GM18907 (cell line): ENCODE results near the gene PTP4A1.
"Not testable (repeated sequence)": the region's sequence is repeated elsewhere in the genome, so short reads cannot be mapped to it uniquely, and the experiment has no call there.

Source experiments
- ATAC-seq: cut with Tn5 transposase; IDR thresholded peaks from one replicate; pipeline ENCODE4 v1.9.1; 2021; ENCODE audit warnings: mild to moderate bottlenecking, moderate library complexity; ENCODE audit not compliant: unreplicated experiment

Gene PTP4A1

DNA sequence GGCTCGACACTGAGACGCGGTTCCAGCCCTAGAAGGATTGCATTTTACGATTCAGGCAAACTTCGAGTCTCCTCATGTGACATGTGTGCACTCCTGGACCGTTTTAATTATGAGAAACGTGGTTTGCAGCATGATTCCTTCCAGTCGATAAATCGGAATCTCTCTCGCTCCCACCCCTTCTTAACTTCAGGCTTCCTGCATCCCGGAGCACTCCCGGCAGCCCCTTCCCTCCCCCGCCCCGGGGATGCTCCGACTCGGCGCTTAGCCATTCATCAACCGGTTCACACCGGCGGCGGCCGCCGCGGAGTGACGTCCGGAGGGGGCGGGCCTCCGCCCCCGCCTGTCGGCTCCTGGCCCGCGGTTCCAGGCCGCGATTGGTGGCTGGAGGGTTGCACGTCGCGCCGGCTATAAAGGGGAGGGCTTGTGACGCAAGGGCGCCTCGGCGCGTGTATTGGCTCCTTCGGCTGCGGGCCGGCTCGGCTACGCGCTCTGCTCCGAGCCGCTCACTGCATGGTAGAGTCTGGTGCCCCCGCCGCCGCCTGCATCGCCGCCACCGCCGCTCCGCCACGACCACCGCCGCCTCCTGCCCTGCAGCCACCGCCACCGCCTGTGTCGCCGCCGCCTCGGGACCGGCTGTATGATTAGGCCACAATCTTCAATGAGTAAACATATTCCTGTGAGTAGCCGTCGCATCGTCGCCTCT is at the start of gene PTP4A1, which contains the start of gene LOC128125822:
Gene PTP4A1 (plus strand): TSS at position 437 of the 703 bp plus-strand sequence. CDS start 4,401 bp downstream, outside the sequence.
Gene LOC128125822 (plus strand): TSS at position 437 of the 703 bp plus-strand sequence.
- ATAC-seq, result peak; percentile 94

DNA sequence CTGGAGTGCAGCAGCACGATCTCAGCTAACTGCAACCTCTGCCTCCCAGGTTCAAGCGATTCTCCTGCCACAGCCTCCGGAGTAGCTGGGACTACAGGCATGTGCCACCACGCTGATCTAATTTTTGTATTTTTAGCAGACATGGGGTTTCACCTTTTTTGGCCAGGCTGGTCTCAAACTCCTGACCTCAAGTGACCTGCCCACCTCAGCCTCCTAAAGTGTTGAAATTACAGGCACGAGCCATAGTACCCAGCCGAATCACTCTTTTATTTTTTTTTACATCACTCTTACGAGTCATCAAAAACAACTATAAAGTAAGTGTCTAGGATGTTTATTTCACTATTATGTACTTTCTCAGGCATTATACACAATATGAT is 49.4 kb upstream of the PTP4A1 start:
- not testable (repeated sequence) for ATAC-seq

DNA sequence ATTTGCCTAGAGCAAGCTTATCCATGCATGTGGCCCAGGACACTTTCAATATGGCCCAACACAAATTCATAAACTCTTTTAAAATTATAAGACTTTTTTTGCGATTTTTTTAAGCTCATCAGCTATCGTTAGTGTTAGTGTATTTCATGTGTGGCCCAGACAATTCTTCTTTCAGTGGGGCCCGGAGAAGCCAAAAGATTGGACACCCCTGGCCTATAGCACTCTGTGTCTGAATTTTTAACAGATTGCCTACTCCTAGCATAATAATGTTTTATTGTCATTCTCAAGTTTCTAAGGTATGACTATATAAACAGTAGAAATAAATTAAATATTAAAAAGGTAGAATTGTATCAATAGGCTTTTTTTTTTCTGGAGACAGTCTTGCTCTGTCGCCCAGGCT is 48.6 kb upstream of the PTP4A1 start:
- ATAC-seq, result no peak

DNA sequence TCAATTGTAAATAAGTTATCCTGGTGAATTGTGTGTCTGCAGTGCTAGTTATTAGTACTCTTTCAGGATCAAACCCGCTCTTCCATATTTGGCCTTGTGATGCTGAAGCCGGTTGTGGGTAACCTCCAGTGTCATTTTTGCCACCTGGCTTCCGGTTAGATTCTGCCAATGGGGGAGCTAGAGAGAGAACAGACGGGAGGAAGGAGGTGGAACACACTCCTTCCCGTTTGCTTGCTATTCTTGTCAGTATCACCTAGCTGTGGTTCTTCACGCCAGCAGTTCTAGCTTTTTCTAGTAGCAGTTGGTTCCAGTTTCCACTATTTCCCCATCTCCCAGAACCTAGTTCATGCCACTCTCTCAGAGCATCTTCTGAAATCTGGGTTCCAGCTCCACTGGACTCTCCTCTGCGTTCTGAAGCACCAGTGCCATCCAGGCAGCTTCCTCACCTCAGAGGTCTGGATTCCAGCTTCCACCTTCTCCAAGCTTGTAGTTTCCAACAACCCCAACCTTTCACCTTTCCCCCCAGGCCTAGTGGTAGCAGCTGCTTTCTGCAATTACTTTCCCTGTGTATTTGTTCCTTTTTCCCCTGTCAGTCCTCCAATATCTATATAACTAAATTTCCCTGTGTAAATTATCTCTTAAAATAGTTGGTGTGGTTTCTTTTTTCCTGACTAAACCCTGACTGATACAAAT is 46.9 kb upstream of the PTP4A1 start:
- ATAC-seq, result no peak

DNA sequence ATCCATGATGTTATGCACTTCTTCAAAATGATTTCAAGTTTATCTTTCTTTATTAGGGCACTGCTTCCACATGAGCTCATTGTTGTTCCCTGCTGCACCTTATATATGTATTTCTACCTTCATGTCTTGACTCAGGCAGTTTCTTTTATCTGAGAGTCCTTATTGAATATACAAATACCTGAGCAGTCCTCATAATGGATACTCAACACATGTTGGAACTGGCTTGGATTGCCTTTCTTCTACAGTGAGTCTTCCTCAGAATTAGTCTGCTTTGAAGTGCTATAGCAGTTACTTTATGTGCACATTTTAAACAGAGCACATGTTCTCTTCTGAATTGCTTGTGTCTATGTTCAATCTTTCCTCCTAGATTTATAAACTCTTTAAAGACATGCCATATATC is 45.3 kb upstream of the PTP4A1 start:
- no peak for ATAC-seq

DNA sequence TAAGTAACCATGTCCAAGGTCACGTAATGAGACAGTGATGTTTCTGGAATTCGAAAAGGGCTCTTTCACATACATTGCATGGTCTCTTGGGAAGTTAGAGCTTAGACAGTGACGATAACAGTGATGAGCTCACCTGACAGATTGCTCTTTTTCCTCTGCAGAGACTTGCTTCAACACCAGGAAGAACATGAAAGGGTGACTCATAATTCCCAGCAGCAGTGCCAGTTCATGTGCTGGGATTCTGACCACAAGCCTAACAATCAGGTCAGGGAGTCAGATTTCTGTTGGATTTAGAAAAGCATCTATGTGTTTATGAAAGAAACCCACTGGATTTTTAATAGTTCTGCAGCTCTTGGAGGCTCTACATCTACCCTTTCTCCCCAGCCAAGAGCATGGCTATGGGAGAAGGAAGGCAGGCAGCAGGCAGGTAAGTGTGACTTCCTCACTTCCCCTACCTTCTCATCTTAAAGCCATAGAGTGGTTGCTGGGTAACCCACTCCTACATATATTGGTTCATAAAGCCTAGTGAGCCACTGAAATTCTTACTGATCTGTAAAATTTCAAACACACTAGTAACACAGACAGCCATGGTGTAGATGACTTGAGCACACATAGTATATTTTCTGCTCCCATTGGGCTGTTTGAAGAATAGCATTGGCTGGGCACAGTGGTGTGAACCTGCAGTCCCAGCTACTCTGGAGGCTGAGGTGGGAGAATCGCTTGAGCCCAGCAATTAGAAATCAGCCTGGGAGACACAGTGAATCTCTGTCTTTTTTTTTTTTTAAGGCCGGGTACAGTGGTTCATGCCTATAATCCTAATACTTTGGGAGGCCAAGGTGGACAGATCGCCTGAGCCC is 44.4 kb upstream of the PTP4A1 start:
- no peak for ATAC-seq

DNA sequence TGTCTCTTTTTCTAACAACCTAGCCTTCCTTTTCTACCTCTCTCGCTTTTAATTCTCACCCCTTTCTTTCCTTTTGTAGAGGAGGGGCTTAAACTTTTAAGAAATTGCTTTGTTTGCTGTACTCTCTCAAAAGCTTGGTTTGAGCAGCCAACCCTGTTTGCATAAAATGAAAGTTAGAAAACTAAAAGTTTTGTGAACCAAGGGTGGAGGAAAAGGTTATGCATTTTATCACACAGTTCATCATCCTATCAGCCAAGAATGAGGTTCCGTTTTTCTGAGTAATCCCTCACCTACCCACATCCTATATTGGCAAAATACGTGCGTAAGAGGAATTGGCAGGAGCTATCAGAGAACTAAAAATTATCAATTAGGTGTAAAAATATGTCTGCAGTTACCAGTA is 42.8 kb upstream of the PTP4A1 start:
- ATAC-seq, result no peak

DNA sequence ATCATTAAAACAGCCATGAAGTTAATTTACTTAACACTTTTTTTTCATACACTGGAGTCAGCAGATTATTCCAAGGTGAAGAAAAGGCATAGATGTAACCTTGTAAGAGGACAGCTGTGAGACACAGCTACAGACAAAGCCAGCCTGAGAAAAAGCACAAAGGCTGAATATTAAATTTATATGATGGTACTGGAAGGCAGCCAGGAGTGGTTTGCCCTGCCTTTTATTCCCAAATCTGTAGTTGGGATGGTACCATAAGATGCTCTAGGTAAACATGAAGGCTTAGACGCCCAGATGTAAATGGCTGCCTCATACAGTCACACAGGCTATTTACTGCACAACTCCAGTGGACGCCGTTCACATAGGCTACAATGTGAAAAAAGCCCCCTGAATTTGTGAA is 42.1 kb upstream of the PTP4A1 start:
- no peak for ATAC-seq

DNA sequence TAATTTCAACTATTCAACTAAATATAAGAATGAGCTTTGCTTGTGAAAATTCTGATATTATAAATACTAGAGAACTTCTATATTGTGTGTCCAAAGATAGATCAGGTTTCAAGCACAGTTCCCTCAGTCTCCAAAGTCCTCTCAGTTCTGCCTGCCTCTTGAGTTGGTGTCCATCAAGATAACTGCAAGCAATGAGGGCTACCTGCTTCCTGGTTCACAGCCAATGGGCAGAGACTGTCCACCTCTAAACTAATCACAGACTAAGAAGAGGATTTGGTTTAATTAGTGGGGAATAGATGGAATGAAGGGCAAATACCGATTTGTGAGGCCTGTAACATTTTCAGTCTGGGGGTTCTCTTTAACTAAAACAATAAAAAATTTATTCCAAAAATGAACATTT is 41.3 kb upstream of the PTP4A1 start:
- no peak for ATAC-seq

DNA sequence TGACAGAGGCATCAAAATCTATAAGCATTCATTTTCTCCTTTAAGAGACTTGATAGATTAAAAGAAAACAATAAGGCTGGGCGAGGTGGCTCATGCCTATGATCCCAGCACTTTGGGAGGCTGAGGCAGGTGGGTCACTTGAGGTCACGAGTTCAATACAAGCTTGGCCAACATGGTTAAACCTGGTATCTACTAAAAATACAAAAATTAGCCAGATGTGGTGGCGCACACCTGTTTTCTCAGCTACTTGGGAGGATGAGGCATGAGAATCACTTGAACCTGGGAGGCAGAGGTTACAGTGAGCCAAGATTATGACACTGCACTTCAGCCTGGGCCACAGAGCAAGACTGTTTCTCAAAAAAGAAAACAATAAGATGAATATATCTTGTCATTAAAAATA is 39.3 kb upstream of the PTP4A1 start:
- no peak for ATAC-seq

DNA sequence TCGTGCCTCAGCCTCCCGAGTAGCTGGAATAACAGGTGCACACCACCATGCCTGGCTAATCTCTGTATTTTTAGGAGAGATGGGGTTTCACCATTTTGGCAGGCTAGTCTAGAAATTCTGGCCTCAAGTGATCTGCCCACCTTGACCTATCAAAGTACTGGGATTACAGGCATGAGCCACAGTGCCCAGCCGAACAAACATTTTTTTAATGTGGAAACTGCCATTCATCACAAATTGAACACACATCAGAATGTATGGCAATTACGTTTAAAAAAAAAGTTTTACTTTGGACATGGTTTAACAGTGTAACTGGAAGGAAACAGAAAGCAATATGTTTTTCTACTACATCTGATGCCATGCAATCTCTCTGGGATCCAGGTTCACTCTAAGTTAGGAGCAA is 38.3 kb upstream of the PTP4A1 start:
- no peak for ATAC-seq

DNA sequence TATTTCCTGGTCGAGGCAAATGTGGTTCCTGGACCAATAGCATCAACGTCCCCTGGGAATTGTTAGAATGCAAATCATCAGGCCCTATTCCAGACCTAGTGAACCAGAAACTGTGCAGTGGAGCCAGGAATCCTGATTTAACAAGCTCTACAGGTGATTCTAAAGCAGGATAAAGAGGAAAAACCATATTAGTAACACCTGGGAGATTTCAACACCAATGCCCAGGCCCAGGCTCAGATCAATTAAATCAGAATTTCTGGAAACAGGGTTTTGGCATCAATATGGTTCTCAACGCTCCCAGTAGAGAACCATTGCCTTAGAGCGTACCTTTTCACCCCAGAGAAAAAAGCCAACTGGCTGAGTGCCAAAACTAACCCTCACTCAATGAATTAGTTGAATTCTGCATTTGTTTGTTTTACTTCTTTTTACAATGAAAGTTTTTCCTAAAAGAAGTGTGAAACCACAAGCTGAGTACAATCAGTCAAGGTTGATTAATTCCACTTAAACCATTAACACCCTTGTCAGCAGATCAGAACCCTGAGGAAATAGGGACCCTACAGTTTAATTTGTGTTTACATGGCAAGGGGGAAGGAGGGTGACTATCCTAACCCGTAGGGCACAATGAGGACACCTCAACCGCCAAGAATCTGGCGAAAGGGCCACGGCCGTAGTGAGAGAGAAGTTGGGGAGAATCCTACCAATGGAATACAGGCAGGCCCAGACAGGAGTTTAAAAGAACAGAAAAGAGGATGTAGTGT is 34.9 kb upstream of the PTP4A1 start:
- peak; percentile 74 for ATAC-seq

DNA sequence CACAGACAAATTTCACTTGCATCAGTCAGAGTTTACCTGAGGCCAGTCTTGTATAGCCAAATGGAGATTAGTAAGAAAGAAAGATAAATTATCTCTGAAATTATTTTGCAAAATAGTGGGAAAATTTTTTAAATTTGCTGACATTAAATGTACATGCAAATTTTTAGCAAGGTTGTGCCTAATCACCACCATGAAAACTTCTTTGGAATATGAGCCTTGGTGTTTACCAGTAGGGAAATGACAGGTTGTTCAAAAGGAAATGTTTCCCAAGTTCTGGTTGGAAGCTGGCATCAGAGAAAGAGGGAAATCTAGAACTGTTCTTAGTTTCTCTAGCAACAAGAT is 34.4 kb upstream of the PTP4A1 start:
- ATAC-seq, result no peak

DNA sequence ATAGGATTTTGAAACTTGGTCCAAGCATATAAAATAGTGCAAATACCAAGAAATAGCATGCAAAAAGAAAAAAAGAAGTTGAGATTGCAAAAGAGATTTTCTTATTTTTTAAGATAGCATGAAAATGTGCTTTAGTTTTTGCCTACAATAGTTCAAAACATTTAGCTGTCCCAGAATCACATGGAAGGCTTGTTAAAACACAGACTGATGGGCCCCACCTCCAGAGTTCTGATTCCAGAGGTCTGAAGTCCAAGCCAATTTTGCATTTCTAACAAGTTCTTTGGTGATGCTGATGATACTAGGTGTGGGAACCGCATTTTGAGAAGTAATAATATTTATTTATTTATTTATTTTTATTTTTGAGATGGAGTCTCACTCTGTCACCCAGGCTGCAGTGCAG is 33.7 kb upstream of the PTP4A1 start:
- no peak for ATAC-seq

DNA sequence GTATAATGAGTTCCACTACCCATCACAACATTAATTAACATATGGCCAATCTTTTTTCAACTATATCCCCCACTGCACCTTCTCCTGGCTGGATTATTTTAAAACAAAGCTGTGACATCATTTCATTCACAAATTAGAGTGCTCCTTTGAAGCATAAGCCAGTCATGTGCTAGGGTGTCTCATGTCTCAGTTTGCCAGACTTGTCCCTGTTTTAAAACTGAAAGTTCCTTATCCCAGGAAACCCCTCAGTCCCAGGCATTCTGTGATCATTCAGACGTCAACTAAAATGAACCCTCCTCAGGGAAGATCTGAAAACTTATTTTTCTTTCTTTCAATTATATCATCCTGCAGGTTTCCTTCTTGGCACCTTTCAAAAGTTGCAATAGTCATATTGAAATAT is 29.3 kb upstream of the PTP4A1 start:
- no peak for ATAC-seq

DNA sequence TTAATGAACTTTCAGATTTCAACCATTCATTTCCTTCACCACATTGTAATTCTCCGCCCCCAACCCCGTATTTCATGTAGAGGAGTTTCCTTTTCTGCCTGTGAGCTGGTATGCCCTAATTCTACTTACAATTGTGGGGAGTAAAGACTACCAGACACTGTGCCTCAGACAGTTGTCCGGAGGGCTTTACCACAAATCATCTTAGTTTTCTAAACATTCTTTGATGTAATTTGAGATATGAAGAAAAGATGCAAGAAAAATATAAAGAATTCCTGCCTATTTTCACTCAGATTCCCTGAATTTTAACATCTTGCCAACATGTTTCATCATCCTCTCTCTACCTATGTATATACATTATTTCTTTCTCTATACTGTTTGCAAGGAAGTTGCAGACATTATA is 28.3 kb upstream of the PTP4A1 start:
- ATAC-seq, result no peak

DNA sequence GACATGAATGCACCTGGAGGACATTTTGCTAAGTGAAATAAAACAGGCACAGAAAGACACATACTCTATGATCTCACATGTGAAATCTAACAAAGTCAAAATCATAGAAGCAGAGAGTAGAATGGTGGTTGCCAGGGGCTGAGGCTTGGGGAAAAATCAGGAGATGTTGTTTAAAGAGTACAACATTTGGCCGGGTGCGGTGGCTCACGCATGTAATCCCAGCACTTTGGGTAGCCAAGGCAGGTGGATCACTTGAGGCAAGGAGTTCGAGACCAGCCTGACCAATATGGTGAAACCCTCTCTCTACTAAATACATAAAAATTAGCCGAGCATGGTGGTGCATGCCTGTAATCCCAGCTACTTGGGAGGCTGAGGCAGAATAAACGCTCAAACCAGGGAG is 26.0 kb upstream of the PTP4A1 start:
- no peak for ATAC-seq

DNA sequence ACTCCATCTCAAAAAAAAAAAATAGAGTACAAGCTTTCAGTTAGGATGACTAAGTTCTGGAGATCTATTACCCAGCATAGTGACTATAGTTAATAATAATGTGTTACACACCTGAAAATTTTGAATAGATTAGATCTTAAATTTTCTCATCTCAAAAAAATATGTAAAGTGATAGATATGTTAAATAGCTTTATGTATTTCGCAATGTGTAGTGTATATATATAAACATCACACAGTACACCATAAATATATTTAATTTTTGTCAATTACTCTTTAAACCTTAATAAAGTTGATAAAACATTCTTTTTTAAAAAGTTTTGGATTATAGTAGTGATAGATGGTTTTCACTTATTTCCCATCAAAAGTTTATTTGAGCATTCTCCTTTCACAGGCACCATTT is 25.6 kb upstream of the PTP4A1 start:
- ATAC-seq, result no peak

DNA sequence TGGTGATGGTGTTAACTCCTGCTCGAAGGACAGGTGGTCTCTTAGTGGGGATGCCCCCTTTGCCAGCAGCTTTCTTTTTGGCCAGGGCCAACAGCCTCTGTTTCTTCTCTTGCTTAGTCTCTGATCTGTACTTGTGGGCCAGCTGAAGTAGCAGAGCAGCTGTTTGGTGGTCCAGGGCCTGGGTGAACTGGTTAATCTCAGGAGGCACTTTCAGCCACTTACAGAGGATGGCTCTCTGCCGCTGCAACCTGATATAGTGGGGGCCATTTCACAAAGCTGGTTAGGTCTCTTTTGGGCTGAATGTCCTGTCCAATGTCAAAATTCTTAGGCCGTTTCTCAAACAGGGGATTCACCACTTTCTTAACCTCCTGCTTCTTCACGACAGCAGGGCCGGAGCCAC is 23.2 kb upstream of the PTP4A1 start:
- no peak for ATAC-seq

DNA sequence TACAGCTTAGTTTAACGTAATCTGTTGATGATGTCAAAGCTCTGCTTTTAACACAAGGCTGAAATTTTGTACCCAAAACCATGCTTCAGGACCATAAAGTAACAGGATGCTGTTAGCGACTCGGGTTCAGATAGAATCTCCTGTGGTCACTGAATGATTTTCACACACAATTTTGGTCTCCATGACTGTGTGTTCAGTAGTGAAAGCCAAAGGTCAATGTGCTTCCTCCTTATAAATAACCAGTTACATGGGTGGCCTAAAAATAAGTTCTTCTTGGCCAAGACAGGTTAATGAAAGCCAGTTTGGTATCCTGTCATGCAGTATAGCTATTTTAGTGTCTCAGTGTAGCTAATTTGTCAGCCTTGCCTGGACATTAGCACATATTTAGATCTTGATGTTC is 19.1 kb upstream of the PTP4A1 start:
- ATAC-seq, result peak; percentile 99

DNA sequence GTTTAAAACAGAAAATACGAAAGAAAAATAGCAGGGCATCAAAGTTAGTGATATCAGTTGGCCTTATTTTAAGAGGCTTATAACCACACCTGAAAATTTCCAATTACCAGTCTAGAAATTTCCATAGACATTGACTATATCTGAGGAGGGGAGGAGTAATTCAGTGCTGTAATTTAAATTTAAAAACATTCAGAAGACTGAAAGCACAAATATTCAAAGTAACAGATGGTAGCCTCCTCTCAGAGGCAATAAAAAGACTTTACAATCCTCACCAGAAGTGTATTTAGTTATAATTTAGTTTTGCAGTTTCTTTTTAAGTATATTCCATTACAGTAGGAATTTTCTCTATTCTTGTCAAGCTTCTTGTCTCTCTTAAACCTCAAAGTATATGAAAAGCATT is 18.4 kb upstream of the PTP4A1 start:
- ATAC-seq, result no peak
